NOMO-1 treated with dmso at 0.1 percent for 144 hours (cell line): ENCODE measurements around the gene STAT4.

Experiments used
- DNase-seq: peaks from one replicate; lab custom pipeline; 2025; ENCODE audit not compliant: unreplicated experiment; lab: John Stamatoyannopoulos, UW

The STAT4 gene

DNA sequence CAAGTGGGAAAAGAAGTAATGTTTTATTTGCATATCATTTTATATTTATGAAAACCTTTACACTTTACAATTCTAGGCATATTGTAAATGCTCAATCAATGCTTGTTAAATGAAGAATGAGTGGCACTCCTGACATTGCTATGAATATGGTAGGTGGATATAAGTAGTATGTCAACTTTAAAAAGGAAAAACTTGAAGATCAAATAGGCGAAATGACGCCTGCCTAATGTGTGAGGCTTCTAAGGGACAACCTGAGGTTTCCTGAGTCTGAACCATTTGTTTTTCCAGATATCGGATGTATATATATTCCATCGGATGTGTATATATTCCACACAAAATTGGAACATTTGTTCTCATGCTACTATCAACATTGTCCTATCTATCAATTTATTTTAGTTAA, 1.4 kb downstream of the STAT4 start:
- no peak for DNase-seq

DNA sequence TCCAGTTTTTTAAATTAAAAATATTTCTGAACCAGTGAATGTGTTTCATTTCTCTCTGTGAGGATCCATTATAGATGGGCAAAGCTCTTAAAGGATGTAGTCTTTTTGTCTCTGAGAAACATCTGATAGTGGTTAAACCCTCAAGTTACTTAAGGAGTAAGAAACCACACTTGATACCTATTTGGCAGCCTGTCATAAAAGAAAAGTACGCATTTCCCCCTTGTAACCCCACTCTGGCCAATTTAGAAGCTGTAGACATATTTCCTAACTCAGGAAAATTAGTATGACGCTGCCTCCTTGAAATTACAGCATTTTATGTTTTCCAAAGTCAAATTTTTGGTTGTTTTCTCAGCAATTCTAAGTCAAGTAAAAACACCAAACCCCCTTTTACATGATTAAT, 2.0 kb downstream of the STAT4 start:
- peak; percentile 36 for DNase-seq

DNA sequence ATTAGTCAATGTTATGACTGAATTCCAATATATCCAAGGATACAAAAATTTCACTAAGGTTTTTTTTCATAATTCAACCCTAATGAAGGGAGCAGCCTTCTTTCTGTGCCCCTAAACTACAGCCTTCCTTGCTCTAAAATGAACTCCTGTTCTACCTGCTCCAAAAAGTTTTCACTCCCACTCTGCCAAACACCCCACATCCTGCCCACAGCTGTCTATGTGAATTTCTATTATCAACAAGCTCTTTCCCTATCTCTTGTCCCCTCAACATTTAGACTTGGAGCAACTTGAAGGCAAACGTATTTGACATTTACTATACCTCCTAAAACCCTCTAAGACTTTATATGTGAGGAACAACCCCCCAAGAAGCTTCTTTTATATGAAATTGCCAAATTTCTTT, 2.5 kb downstream of the STAT4 start:
- DNase-seq = no peak

DNA sequence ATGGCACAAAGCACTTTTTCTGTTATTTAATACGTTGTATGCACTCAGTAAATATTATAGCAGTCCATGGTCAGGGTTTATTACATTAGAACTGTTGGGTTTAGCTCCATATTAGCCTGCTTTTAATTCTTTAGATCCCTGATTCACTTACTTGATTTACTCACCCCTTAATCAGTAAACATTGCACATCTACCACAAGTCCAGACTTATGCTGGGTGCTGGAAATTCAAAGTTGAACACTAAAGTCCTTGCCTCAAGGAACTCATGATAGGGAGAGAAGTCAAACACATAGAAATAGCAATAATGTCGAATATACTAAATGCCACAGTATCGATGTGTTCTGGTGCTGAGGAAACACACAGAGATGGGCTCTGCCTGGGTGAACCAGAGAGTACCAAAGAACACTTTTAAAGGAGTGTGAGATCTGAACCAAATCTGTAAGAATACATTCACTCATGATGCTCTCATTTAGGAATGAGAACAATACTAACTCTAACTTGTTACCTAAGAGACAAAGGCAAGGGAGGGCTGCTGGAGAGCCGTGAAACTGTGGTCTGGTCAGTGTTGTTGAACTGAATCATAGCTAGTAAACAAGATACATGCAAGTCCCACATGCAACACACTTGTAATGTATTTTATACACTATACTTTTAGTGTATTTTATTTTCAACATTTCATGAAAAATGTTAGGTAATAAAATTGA, 4.9 kb downstream of the STAT4 start:
- no peak for DNase-seq

DNA sequence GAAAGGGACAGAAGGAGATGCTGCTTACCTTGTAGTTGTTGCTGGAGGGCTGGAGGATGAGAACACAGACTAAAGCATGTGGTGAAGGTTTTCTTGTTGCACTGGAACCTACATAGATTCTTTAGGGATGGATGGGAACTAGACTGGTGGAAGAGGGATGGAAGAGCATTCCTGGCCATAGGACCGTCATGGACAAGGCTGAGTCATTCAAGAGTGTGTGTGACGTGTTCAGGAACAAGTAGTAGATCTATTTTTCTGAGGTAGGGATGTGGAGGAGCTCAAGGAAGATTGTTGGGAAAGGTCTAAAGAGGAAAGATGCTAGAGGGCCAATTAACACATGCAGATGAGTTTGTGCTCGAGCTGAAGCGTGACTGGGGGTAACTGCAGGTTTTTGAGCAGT, 6.6 kb downstream of the STAT4 start:
- no peak for DNase-seq

DNA sequence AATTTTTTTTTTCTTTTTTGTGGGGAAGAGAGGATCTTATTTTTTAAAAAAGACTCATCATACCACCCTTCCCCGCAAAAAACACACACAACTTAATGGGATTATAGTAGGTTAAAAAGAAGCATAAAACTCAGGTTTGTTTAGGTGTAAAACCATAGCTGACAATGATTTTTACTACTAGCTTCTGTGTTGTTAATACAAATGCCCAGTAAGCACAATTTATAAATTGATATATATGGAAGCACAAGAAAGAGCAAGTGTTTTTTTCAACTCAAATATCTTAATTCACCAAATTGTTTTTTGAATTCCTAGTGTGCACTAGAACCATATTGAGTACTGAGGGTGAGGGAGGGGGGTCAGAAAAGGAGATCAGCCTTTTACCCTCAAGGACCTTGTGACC, 7.0 kb downstream of the STAT4 start:
- DNase-seq = no peak

DNA sequence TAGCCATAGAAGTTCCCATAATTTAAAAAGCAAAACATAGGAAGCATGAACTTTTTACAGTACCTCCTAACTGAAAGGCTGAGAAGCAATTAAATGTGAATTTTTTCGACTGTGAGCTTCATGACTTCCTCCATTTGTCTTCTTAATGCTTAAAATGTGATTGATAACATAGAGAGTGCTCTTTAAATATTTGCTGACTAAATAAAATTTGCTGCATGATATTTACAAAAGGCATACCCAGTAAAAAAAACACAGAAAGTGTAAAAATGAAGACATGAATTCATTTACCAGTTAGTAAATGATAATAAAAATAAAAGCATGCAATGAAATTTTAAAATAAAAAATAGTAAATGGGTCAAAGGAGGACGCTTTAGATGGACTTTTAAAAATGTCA, 21.9 kb downstream of the STAT4 start:
- DNase-seq = no peak

DNA sequence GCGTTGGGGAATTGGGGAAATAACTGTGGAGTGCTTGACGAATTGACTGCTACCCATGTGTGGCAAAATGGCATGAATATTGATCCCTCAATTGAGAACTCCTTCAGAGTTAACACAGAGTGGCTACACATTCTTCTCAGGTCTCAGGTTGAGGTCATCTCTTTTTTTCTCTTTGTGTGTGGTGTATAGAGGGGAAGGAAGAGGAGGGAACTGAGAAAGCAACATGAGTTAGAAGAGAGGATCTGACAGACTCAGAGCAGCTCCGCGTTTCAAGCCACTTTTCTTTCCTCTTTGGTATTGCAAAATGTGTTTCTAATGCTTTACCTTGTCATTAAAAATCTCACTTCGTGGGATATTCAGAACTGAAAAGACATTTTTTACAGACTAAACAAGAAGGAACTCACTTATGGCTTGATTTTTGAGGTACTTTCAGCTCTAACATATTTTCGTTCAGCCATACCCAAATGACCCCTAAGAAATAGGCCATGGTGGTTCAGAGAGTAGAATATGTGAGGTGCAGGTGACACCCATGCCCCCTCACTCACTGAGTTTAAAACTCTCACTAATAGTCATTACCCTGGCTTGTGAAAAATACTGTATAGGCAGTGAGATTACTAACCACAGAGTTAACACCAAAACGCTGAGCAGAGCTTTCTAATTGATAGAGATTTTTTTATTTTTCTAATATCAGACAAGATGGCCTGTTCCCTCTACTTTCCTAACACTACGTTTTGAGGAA, 22.5 kb downstream of the STAT4 start:
- no peak for DNase-seq

DNA sequence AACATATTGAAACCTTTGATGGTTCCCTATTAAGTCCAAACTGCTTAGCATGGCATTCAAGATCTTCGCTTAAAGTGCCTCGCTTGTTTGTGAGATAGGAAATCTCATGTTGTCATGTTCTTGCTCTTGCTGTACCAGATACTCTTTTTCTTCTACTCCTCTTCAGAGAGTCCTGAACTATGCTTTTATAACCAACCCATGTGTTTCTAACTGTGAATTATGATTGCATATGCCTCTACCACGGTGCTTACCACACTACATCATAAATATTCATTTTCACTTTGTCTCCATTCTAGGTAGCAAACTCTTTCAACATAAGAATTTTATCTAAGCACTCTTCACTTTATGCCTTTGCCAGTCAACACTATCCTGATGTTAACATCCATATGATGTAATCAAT, 23.6 kb downstream of the STAT4 start:
- DNase-seq = no peak

DNA sequence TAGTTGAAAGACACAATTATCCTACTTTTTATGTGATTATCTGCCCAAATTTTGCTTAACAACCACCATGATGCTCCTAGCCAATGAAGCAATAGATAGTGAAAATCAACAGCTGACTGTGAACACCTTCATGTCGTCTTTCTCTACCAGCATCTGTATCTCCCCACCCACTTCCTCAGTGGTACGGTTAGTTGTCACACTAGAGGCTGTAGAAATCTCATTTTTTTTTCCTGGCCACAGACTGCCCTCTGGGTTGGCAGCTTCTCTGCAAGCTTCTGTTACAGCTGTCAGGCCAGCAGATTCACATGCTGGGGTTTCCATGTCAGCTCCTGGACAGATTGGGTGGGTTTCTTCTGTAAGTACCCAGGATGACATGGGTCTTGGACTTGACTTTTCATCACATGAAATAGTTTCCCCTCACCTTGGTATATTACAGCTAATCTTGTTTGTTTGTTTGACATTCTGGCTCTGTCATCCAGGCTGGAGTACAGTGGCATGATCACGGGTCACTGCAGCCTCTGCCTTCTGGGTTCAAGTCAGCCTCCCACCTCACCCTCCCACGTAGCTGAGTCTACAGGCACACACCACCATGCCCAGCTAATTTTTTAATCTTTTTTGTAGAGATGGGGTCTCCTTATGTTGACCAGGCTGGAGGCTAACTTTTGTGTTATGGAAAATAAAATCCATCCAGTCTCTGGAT, 24.3 kb downstream of the STAT4 start:
- no peak for DNase-seq

DNA sequence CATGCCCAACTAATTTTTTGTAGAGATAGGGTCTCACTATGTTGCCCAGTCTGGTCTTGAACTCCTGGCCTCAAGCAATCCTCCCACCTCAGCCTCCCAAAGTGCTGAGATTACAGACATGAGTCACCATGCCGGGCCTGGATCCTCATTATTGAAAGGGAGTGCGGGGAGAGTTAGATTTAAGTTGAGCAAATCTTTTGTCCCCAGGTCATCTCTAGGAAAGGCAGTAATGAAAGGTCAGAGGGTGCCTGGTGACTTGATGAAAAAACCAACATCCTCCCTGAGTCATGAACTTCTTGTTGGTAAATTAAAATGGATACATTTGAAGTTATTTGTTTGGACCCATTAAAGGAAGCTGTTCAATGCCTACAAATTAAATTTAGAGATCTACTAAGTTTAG, 25.1 kb downstream of the STAT4 start:
- no peak for DNase-seq

DNA sequence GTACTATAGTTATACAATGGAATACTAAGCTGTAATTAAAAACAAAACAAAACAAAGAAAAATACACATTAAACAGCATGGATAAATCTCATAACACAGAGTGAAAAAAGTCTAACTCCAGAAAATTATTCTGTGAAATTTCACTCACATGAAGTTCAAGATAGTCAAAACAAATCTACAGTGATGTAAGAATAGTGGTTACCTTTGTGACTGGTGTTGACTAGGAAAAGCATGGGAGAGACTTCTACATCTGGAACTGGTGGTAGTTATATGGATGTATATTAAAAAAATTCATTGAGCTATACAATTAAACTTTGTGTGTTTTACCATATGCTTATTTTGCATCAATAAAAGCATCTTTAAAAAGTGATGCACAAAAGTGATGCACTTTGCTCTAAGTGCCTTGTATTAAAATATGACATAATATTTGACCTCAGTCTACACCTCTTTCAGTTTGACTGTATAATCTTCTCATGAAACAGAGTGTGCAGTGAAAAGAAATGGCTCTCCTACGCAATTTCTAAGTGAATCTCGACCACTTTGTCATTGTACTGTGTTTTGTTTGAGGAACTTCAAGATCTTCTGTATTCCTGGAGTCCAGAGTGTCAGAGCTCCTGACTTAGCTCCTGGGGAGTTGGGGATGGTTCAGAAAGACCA, 28.0 kb downstream of the STAT4 start:
- no peak for DNase-seq

DNA sequence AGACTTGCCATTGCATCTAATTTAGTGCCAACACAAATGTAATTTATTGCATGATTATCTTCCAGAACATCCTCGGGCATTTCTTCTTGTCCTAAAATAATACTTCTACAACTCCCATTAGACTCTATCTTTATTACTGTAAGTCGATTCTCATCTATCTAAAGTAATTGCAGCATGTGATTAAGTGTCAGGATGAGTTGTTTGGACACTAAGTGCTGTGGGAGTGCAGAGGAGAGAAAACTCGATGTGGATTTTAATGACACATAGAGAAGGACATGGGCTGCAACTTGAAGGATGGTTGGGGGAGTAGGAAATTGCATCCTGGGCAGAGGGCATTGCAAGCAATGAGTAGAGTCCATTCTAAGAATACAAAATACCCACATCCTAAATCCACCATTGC, 33.5 kb downstream of the STAT4 start:
- no peak for DNase-seq

DNA sequence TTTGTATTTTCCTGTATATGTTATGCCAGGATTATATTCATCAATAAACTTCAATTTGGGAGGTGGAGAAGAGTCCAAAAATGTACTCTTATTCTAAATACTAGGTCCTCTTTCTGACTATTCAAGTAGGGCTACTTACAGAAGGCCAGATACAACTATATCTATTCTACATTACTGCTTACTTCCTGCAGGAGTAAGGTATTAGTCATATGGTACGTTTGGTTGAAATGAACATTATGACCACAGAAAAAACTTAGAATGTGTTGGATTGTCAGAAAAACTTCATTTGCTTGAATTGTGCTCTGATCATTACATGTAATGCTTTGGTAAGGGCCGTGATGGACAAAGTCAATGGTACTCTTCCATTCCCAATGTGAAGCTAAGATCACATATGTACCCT, 35.0 kb downstream of the STAT4 start:
- no peak for DNase-seq

DNA sequence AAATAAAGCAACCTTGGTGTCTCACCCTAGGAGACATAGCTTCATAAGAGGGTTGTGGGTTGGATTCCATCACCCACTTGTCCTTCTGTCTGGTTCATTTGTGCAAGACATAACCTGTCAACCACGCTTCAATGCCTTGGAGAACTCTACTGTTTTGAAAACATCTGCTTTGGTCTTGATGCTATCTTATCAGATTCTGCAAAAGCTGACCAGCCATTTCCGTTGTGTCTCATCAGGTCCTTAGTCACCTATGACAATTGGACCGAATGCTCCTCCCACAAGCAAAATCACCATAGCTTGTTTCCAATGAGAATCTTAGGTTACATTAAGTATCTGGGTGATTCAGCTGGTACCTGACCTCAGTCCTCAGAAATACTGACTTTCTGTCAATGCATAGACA, 35.4 kb downstream of the STAT4 start:
- DNase-seq = no peak

DNA sequence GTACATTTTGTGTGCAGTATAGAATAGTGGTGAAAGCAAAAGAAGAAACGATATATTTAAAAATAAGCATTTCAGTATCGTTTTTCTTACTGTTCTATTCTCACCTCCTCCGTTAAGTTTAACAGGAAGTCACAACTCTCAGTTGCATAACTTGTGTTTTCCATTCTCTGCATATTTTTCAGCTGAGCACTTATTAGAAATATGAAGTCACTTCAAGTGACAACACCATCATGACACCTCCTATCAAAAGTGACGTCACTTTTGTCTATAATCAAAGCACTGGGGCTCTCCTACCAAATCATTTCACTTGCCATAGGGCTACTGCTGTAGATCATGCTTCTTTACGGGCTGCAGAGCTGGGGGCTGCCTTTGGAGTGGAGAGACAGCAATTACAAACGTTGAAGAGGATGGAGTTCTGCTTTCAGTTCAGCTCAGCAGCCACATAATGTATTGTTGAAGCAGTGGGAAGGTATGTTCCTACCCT, 36.3 kb downstream of the STAT4 start:
- peak; percentile 72 for DNase-seq

DNA sequence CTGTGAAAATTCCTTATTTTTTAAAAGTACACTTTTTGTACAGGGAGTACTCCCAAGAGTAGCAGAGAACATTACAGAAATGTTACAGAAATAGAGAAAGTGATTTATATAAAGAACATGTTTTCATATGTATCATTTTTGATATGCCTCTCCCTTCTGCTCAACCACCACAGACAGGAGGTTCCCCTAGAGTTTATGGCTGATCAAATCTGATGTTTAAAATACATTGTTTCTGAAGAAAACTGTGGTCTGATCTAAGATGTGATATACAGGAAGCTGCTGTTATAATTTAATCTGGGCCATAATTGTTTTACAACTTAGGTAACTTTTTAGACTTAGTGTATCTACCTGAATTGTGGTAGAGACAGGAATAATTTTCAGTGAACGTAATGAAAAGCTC, 37.0 kb downstream of the STAT4 start:
- DNase-seq = no peak

DNA sequence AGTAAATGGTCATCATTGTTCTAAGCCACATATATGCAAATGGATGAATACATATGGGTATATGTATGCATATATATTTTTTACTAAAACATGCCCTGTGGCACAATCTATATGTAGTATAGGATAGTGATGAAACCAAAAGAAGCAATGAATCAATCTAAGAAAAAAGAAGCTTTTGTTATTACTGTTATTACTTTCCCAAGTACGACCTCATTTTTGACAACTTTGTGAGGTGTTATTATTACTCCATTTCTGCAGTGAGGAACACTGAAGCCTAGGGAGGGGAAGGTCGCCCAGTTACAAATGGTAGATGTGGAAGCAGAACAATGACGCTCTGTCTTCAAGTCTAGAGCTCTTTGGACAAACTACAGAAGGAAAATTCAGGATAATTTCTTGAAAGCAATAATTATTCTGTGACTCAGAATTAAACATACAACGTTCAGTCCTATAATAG, 38.3 kb downstream of the STAT4 start:
- DNase-seq = no peak

DNA sequence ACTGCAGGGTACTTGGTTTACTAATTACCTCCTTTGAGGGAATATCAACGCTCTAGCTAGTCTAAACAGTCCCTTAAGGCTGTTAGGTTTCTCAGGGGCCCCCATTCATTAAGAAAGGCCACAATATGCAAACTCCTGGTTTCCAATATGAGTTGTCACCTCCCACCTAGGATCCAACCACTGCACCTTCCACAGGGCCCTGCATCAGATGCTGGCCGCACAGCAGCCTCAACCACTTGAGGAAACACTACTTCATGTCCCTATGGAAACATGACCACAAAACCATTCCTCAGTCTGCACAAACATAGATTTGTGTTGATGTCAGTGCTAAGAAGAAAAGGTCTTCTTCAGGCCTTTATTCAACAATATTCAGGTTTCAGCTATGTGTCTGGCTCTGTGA, 40.9 kb downstream of the STAT4 start:
- no peak for DNase-seq

DNA sequence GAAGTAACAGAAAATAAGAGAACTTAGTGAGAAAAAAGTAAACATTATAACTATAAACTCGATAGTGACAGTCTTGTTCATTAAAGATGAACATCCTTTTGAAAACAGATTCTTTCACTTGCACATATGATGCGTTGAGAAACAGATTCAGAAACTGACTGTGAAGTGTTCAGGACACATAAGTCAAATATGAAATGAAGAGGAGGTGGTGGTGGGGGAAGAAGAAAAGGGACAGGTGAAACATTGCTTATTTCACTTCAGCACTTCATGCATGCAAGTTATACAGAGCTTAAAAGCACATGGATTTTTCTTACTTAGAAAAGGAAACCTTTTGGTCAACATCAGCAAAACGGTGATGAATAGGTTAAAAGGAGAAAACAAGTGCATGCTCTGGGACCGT, 42.5 kb downstream of the STAT4 start:
- no peak for DNase-seq

DNA sequence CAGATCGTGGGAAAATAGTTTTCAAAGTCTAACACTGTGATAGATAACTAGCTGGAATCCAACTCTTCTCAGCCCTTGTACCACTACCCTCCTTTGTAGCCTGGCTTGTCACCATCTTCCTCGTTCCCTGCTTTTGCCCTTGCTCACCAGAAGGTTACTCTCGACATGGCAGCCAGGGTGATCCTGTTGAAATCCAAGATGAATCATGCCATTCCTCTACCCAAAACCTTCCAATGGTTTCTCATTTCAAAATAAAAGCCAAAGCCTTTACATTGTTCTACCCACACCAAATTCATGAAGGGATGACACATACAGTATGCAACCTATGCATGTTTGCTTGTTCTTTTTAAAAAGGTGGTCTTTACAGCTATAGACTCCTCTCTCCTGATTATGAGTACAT, 45.7 kb downstream of the STAT4 start:
- no peak for DNase-seq

DNA sequence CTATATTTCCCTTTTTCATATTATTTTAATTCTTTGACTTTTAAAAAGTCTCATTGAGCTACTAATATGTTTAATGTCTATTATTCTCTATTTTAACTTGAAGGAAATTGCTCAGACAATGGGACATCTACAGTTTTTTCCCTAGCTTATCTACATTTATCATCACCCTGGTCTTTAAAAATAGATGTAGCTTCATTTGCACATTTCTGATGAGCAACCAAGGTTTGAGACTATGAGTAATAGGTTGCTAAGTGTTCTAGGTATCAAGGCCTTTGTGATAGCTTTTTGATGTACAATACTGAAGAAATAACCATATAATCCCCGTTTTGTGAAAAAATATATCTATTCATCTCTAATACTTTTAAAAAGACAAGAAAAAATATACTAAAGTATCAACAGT, 47.0 kb downstream of the STAT4 start:
- no peak for DNase-seq
